Kidney (tissue), 22 donors: ENCODE data around the gene SOHLH1. TPM values are rescaled to one million over a fixed set of nuclear protein-coding genes. Genes with fewer than 3 reads are reported as not detected.

Experiments
- DNase-seq, 5 donors: peaks; one replicate each; pipeline ENCODE4 v3.0.0-alpha.2; 2013 to 2020
- FAIRE-seq: peaks from 2 replicates; lab custom pipeline; 2012; peaks lifted over from hg19 to GRCh38; lab: Jason Lieb, UNC
- H3K27ac ChIP-seq, 2 donors: one replicate each; pipeline ENCODE4 v1.7.0; 2013; ENCODE audit warnings: low read depth in 2 of 2, low read length in 2 of 2, inconsistent platforms in 1 of 2
- H3K27me3 ChIP-seq: one replicate; pipeline ENCODE4 v1.7.1; 2013; ENCODE audit warnings: low read length, inconsistent platforms; ENCODE audit not compliant: control insufficient read depth, insufficient read depth
- H3K36me3 ChIP-seq, 3 donors: one replicate each; pipeline versions ENCODE4 v1.7.0 to v1.7.1; 2013; ENCODE audit warnings: low read length in 3 of 3, control low read depth in 1 of 3, inconsistent platforms in 1 of 3; ENCODE audit not compliant: insufficient read depth in 3 of 3, control insufficient read depth in 2 of 3
- H3K4me1 ChIP-seq, 3 donors: one replicate each; pipeline versions ENCODE4 v1.7.0 to v1.7.1; 2013; ENCODE audit warnings: low read length in 3 of 3, inconsistent platforms in 1 of 3, low read depth in 1 of 3; ENCODE audit not compliant: control insufficient read depth in 2 of 3, insufficient read depth in 2 of 3
- H3K4me3 ChIP-seq, 3 donors: one replicate each; pipeline versions ENCODE4 v1.7.0 to v1.8.1; 2013; ENCODE audit warnings: low read length in 3 of 3, control low read depth in 1 of 3, inconsistent platforms in 1 of 3
- H3K9ac ChIP-seq, 3 donors: one replicate each; pipeline versions ENCODE4 v1.7.0 to v1.7.1; 2013; ENCODE audit warnings: low read length in 3 of 3, control low read depth in 1 of 3, inconsistent platforms in 1 of 3
- H3K9me3 ChIP-seq, 3 donors: one replicate each; pipeline versions ENCODE4 v1.7.0 to v1.7.1; 2013; ENCODE audit warnings: low read length in 3 of 3, control low read depth in 1 of 3, inconsistent platforms in 1 of 3; ENCODE audit not compliant: control insufficient read depth in 2 of 3, insufficient read depth in 1 of 3
- intact Hi-C: fragments of 100-400 bp; cut with DNase I; formaldehyde crosslinking; loops from one replicate; pipeline ENCODE4 v1.11.1; 2022
- long read RNA-seq, 10 donors: library from polyadenylated mRNA in 1 of 10; unstranded in 1 of 10; transcript quantifications; one replicate each; pipeline ENCODE4 v2.0.0 and lab custom pipeline, GENCODE V29; 2021 to 2026
- polyA plus RNA-seq: library from polyadenylated mRNA; stranded (reverse); fragments of 350-450 nt; fragmentation: Illumina TruSeq; extraction: RNeasy Lipid Tissue Mini Kit (QIAGEN cat#74804); gene quantifications from one replicate; pipeline ENCODE4 v1.2.3, GENCODE V29; 2014; ENCODE audit warnings: low read depth, low replicate concordance; ENCODE audit not compliant: insufficient read depth
- total RNA-seq: library from RNA; stranded (reverse); fragmentation: NEBNext Ultra II Directional; extraction: Animal tissue kit (Norgen Biotek cat#: 25700); gene quantifications from one replicate; pipeline ENCODE4 v1.2.1, GENCODE V29; 2021
- TF ChIP-seq, protein P1 (sequence below): IDR thresholded peaks from 3 replicates; pipeline ENCODE4 v1.5.1; 2012; ENCODE audit warnings: mild to moderate bottlenecking, moderate library complexity, borderline replicate concordance; ENCODE audit not compliant: insufficient read depth; ENCODE audit errors: extremely low read depth
- donor health status: control.
- donor health status: control.
- donor health status: control.
- donor health status: control.
- donor health status: control.
- donor health status: DM: yes; HTN: yes; CAD: no.
- donor health status: Normal renal cell carcinoma (clear cell type).

Gene SOHLH1, protein sequence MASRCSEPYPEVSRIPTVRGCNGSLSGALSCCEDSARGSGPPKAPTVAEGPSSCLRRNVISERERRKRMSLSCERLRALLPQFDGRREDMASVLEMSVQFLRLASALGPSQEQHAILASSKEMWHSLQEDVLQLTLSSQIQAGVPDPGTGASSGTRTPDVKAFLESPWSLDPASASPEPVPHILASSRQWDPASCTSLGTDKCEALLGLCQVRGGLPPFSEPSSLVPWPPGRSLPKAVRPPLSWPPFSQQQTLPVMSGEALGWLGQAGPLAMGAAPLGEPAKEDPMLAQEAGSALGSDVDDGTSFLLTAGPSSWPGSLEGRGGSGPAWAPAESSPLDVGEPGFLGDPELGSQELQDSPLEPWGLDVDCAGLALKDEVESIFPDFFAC
- total RNA-seq = not detected
- not detected for polyA plus RNA-seq
- long read RNA-seq, donor 1 = 0 reads
- long read RNA-seq, donor 2 = 0 reads
- long read RNA-seq, donor 3 = 0 reads
- long read RNA-seq, donor 4 = 0 reads
- long read RNA-seq, donor 5 = 0 reads
- long read RNA-seq, donor 6 = 0 reads
- long read RNA-seq, donor 7 = 0 reads
- long read RNA-seq, donor 8 = 0 reads
- long read RNA-seq, donor 9 = 0 reads
- long read RNA-seq, donor 10 = 0 reads

DNA sequence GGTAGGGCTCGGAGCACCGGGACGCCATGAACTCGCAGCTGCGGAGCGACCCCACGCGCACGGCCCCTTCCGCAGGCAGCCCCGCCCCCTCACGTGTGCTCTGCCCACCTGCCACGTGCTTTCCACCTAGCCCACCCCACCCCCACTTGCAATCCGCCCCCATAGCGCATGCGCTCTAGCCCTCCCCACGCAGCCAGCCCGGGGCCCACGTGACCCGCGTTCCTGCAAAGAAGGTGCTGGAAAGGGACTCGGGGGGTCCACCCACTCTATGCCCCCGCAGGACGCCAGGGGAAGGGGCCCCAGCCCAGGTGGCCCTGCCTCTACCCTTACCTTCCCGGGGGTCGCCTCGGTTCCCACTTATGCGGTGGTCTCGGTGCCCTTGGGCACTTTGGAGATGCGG, at the start of gene SOHLH1:
Gene SOHLH1, minus strand, starts transcription at position 42 of the 400 bp plus-strand sequence. Its CDS starts 14 bp downstream, at position 28.
- TF ChIP-seq, protein P1, sequence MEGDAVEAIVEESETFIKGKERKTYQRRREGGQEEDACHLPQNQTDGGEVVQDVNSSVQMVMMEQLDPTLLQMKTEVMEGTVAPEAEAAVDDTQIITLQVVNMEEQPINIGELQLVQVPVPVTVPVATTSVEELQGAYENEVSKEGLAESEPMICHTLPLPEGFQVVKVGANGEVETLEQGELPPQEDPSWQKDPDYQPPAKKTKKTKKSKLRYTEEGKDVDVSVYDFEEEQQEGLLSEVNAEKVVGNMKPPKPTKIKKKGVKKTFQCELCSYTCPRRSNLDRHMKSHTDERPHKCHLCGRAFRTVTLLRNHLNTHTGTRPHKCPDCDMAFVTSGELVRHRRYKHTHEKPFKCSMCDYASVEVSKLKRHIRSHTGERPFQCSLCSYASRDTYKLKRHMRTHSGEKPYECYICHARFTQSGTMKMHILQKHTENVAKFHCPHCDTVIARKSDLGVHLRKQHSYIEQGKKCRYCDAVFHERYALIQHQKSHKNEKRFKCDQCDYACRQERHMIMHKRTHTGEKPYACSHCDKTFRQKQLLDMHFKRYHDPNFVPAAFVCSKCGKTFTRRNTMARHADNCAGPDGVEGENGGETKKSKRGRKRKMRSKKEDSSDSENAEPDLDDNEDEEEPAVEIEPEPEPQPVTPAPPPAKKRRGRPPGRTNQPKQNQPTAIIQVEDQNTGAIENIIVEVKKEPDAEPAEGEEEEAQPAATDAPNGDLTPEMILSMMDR = no peak
- H3K4me3 ChIP-seq = no peak within 1 kb of the TSS
- no peak within 1 kb of the TSS for H3K9ac ChIP-seq
- no peaks in the 10 kb centered on the region for H3K36me3 ChIP-seq
- peaks cover 2% of the 10 kb centered on the region for H3K27me3 ChIP-seq
- intact Hi-C loops = no loop called here
- H3K9me3 ChIP-seq = no peaks in the 10 kb centered on the region
- DNase-seq (no peak), FAIRE-seq (no peak)
- no peaks in the 10 kb centered on the region for H3K4me1 ChIP-seq
- H3K27ac ChIP-seq = no peak within 1 kb of the TSS

DNA sequence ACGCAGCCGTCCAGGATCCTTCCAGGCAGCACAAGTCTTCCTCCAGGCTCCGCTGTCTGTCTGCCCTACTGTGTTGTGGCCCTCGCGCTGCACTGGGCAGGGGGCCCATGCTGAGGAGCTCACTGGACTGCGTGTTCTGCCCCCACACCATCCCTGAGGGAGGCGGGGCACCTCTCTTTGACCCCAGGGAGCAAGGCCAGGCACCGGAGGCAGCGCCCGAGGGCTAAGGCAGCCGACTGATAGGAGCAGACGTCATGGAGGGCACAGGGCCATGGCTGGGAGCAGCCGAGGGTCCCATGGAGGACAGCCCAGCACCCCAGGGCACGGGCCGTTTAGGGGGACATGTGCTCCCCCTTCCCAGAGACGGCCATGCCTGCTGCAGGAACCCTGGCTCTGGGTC, 49.4 kb upstream of the SOHLH1 start:
- Histone ChIP-seq H3K36me3 (no peaks in the 10 kb centered on the region), H3K4me1 (no peaks in the 10 kb centered on the region), H3K4me3 (no peak overlapping the region), H3K27ac (no peak overlapping the region), H3K27me3 (no peaks in the 10 kb centered on the region), H3K9me3 (no peaks in the 10 kb centered on the region), H3K9ac (no peak overlapping the region)
- TF ChIP-seq, protein P1 = no peak
- no peak for FAIRE-seq
- DNase-seq = no peak
- intact Hi-C loops = no loop called here

DNA sequence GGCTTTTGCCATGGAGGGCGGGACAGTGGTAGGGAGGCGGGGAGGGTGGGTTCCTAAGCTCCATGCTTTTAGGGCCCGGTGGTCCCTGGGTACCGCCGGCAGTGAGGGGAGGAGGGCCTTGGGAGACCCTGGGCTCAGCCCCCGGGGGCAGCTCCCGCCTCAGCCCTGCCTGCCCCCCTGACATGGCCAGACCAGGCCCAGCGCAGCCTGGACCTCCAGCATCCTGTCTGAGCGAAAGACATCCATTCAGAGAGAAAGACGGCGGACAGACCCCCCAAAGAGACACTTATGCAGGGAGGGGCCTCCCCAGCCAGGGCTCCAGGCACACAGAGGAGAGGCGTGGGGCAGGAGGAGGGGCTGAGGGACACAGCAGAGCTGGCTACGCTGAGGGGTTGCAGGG, 48.0 kb upstream of the SOHLH1 start:
- TF ChIP-seq, protein P1 = no peak
- H3K27ac ChIP-seq = no peak overlapping the region
- H3K4me3 ChIP-seq = no peak overlapping the region
- no peaks in the 10 kb centered on the region for H3K27me3 ChIP-seq
- no peaks in the 10 kb centered on the region for H3K36me3 ChIP-seq
- H3K9ac ChIP-seq = no peak overlapping the region
- intact Hi-C loops = no loop called here
- FAIRE-seq (no peak), DNase-seq (no peak)
- H3K4me1 ChIP-seq = no peaks in the 10 kb centered on the region
- no peaks in the 10 kb centered on the region for H3K9me3 ChIP-seq
